IMR-90 (cell line): ENCODE measurements around the gene CLHC1.

Experiments
- BHLHE40 ChIP-seq: fragments of 150-350 bp; IDR thresholded peaks from 2 replicates; pipeline ENCODE4 v1.6.1; 2016; ENCODE audit warnings: mild to moderate bottlenecking, low read depth, low read length
- CEBPB ChIP-seq: IDR thresholded peaks from 2 replicates; pipeline ENCODE4 v1.6.1; 2012; ENCODE audit warnings: low read depth, low read length, improper control_type of control experiment
- MAZ ChIP-seq: IDR thresholded peaks from 2 replicates; pipeline ENCODE4 v1.6.1; 2012; ENCODE audit warnings: low read depth, mild to moderate bottlenecking, low read length, improper control_type of control experiment, moderate library complexity, borderline replicate concordance
- POLR2A ChIP-seq: IDR thresholded peaks from 2 replicates; pipeline ENCODE4 v1.6.1; 2012; ENCODE audit warnings: mild to moderate bottlenecking, low read depth, low read length
- RAD21 ChIP-seq: IDR thresholded peaks from 2 replicates; pipeline ENCODE4 v1.6.1; 2012; ENCODE audit warnings: low read length, improper control_type of control experiment
- RCOR1 ChIP-seq: IDR thresholded peaks from 2 replicates; pipeline ENCODE4 v1.6.1; 2012; ENCODE audit warnings: mild to moderate bottlenecking, low read length, improper control_type of control experiment; ENCODE audit not compliant: insufficient replicate concordance
- SMC3 ChIP-seq: fragments of 150-350 bp; IDR thresholded peaks from 2 replicates; pipeline ENCODE4 v1.6.1; 2016; ENCODE audit warnings: low read depth, mild to moderate bottlenecking, antibody characterized with exemption, low read length, moderate library complexity
- TF ChIP-seq, protein P1 (sequence below): conservative IDR thresholded peaks from 2 replicates; pipeline ENCODE4 v1.5.1; 2012; ENCODE audit warnings: mild to moderate bottlenecking, low read depth, low read length, improper control_type of control experiment
- TF ChIP-seq, protein P2 (sequence below): fragments of 150-350 bp; IDR thresholded peaks from 2 replicates; pipeline ENCODE4 v1.6.1; 2017; ENCODE audit warnings: mild to moderate bottlenecking, antibody characterized with exemption, low read length, low read depth
- TF ChIP-seq, protein P3 (sequence below): fragments of 150-350 bp; IDR thresholded peaks from 2 replicates; pipeline ENCODE4 v1.6.1; 2016; ENCODE audit warnings: low read depth, mild to moderate bottlenecking, low read length, moderate library complexity, borderline replicate concordance

DNA sequence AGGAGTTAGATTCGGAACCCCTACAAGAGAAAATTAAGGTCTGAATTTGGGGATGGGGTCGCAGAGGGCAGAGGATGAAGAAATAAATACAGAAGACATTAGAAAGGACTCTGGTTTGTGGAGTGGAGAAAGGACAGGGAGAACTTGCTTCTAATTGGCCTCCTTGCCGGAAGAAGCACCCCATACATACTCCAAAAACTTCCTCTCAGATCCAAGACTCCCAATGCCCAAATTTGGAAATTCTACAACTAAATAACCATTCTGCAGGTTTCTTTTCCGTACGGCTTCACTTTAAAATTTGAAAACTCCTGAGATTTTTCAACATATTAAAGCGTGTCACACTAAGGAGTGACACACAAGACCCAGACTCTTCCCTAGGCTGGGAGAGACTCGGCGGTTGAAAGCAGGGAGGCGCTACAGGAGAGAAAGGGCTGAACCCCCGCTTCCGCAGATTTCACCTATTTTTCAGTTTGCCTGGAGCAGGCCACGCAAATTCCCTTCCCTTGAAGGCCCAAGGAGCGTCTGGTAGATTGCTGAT, 478 bp downstream of the CLHC1 start:
- TF ChIP-seq, protein P1, sequence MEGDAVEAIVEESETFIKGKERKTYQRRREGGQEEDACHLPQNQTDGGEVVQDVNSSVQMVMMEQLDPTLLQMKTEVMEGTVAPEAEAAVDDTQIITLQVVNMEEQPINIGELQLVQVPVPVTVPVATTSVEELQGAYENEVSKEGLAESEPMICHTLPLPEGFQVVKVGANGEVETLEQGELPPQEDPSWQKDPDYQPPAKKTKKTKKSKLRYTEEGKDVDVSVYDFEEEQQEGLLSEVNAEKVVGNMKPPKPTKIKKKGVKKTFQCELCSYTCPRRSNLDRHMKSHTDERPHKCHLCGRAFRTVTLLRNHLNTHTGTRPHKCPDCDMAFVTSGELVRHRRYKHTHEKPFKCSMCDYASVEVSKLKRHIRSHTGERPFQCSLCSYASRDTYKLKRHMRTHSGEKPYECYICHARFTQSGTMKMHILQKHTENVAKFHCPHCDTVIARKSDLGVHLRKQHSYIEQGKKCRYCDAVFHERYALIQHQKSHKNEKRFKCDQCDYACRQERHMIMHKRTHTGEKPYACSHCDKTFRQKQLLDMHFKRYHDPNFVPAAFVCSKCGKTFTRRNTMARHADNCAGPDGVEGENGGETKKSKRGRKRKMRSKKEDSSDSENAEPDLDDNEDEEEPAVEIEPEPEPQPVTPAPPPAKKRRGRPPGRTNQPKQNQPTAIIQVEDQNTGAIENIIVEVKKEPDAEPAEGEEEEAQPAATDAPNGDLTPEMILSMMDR: no peak
- TF ChIP-seq SMC3 (no peak), MAZ (no peak), BHLHE40 (no peak), RAD21 (no peak), POLR2A (no peak), CEBPB (no peak), RCOR1 (no peak)
- TF ChIP-seq, protein P2, sequence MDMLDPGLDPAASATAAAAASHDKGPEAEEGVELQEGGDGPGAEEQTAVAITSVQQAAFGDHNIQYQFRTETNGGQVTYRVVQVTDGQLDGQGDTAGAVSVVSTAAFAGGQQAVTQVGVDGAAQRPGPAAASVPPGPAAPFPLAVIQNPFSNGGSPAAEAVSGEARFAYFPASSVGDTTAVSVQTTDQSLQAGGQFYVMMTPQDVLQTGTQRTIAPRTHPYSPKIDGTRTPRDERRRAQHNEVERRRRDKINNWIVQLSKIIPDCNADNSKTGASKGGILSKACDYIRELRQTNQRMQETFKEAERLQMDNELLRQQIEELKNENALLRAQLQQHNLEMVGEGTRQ: no peak
- TF ChIP-seq, protein P3, sequence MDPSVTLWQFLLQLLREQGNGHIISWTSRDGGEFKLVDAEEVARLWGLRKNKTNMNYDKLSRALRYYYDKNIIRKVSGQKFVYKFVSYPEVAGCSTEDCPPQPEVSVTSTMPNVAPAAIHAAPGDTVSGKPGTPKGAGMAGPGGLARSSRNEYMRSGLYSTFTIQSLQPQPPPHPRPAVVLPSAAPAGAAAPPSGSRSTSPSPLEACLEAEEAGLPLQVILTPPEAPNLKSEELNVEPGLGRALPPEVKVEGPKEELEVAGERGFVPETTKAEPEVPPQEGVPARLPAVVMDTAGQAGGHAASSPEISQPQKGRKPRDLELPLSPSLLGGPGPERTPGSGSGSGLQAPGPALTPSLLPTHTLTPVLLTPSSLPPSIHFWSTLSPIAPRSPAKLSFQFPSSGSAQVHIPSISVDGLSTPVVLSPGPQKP: no peak
